BLaER1 (cell line): ENCODE data around the gene PPARA.
A peak's percentile ranks its signal among the peaks of the same experiment; 100 is the strongest.

Experiments
- H3K27ac ChIP-seq: shearing (Covaris generic); formaldehyde crosslinking; 2 replicates; pipeline ENCODE4 v1.8.1; 2022
- H3K27me3 ChIP-seq: shearing (Covaris generic); formaldehyde crosslinking; 2 replicates; pipeline ENCODE4 v1.8.1; 2022
- H3K36me3 ChIP-seq: shearing (Covaris generic); formaldehyde crosslinking; 2 replicates; pipeline ENCODE4 v1.8.1; 2022
- H3K4me1 ChIP-seq: shearing (Covaris generic); formaldehyde crosslinking; 2 replicates; pipeline ENCODE4 v1.8.1; 2022
- H3K4me2 ChIP-seq: shearing (Covaris generic); formaldehyde crosslinking; 2 replicates; pipeline ENCODE4 v1.8.1; 2022
- H3K4me3 ChIP-seq: shearing (Covaris generic); formaldehyde crosslinking; 2 replicates; pipeline ENCODE4 v1.8.1; 2022
- H3K9ac ChIP-seq: shearing (Covaris generic); formaldehyde crosslinking; 2 replicates; pipeline ENCODE4 v1.8.1; 2022
- H3K9me3 ChIP-seq: shearing (Covaris generic); formaldehyde crosslinking; 2 replicates; pipeline ENCODE4 v1.8.1; 2022
- H4K20me1 ChIP-seq: shearing (Covaris generic); formaldehyde crosslinking; 2 replicates; pipeline ENCODE4 v1.8.1; 2022
- Cebpa-rat ChIP-seq: shearing (Covaris generic); IDR thresholded peaks from 2 replicates; pipeline ENCODE4 v1.8.1; 2022

PPARA gene

GRCh38 chr22:46224898-46225290 is 74.6 kb downstream of the PPARA start:
- H3K4me2 ChIP-seq, result no peak overlapping the region
- H3K4me3 ChIP-seq, result no peak overlapping the region
- no peak overlapping the region for H3K9ac ChIP-seq
- H3K4me1 ChIP-seq, result peaks cover 16% of the 10 kb centered on the region
- no peak overlapping the region for H3K27ac ChIP-seq
- no peaks in the 10 kb centered on the region for H3K27me3 ChIP-seq
- peaks cover 60% of the 10 kb centered on the region for H3K36me3 ChIP-seq
- TF ChIP-seq Cebpa-rat, result no peak
- no peaks in the 10 kb centered on the region for H4K20me1 ChIP-seq
- no peaks in the 10 kb centered on the region for H3K9me3 ChIP-seq

- Histone ChIP-seq H3K9ac (no peak overlapping the region), H3K4me1 (peaks cover 9% of the 10 kb centered on the region)
- TF ChIP-seq Cebpa-rat, result no peak
These were observed 75.3 kb downstream of the PPARA start for GRCh38 chr22:46225631-46226030.

GRCh38 chr22:46226577-46226976 is 76.3 kb downstream of the PPARA start:
- no peak overlapping the region for H3K9ac ChIP-seq
- TF ChIP-seq Cebpa-rat, result no peak

More at GRCh38 chr22:46225631-46226030, 75.3 kb downstream of the PPARA start:
- H3K9me3 ChIP-seq, result no peaks in the 10 kb centered on the region
- no peaks in the 10 kb centered on the region for H3K27me3 ChIP-seq
- peaks cover 56% of the 10 kb centered on the region for H3K36me3 ChIP-seq
- no peak overlapping the region for H3K4me2 ChIP-seq
- no peaks in the 10 kb centered on the region for H4K20me1 ChIP-seq
- no peak overlapping the region for H3K27ac ChIP-seq
- H3K4me3 ChIP-seq, result no peak overlapping the region

GRCh38 chr22:46229701-46230100 is 79.4 kb downstream of the PPARA start:
- Histone ChIP-seq H3K4me2 (no peak overlapping the region), H4K20me1 (no peaks in the 10 kb centered on the region), H3K36me3 (peaks cover 44% of the 10 kb centered on the region), H3K27ac (no peak overlapping the region), H3K27me3 (no peaks in the 10 kb centered on the region), H3K9ac (no peak overlapping the region), H3K4me1 (peaks cover 17% of the 10 kb centered on the region), H3K9me3 (no peaks in the 10 kb centered on the region), H3K4me3 (no peak overlapping the region)
- no peak for TF ChIP-seq Cebpa-rat

More at GRCh38 chr22:46226577-46226976, 76.3 kb downstream of the PPARA start:
- H3K9me3 ChIP-seq, result no peaks in the 10 kb centered on the region
- H3K27me3 ChIP-seq, result no peaks in the 10 kb centered on the region
- no peaks in the 10 kb centered on the region for H3K4me1 ChIP-seq
- H4K20me1 ChIP-seq, result no peaks in the 10 kb centered on the region
- H3K4me3 ChIP-seq, result no peak overlapping the region
- H3K27ac ChIP-seq, result no peak overlapping the region
- H3K36me3 ChIP-seq, result peaks cover 51% of the 10 kb centered on the region
- H3K4me2 ChIP-seq, result no peak overlapping the region

GRCh38 chr22:46230262-46230901 is 80.1 kb downstream of the PPARA start:
- Histone ChIP-seq H4K20me1 (no peaks in the 10 kb centered on the region), H3K36me3 (peaks cover 44% of the 10 kb centered on the region), H3K27me3 (no peaks in the 10 kb centered on the region), H3K27ac (no peak overlapping the region), H3K9me3 (no peaks in the 10 kb centered on the region), H3K9ac (no peak overlapping the region), H3K4me3 (no peak overlapping the region), H3K4me2 (no peak overlapping the region), H3K4me1 (peaks cover 19% of the 10 kb centered on the region)
- no peak for TF ChIP-seq Cebpa-rat

- Histone ChIP-seq H3K9ac (no peak overlapping the region; the same call in 1 of the 2 replicates), H3K4me2 (peak overlapping the region; percentile 54), H3K4me1 (peaks cover 47% of the 10 kb centered on the region), H3K36me3 (peaks cover 50% of the 10 kb centered on the region), H3K27me3 (no peaks in the 10 kb centered on the region), H3K27ac (0 out of 2 replicates have a peak overlapping the region, but pooled peaks have one; percentile 52), H4K20me1 (no peaks in the 10 kb centered on the region), H3K4me3 (no peak overlapping the region), H3K9me3 (no peaks in the 10 kb centered on the region)
- TF ChIP-seq Cebpa-rat, result no peak
These were observed 82.9 kb downstream of the PPARA start for GRCh38 chr22:46233231-46233630.

- Histone ChIP-seq H3K9ac (no peak overlapping the region), H3K4me2 (no peak overlapping the region), H3K4me1 (peaks cover 63% of the 10 kb centered on the region), H3K36me3 (peaks cover 50% of the 10 kb centered on the region), H3K9me3 (no peaks in the 10 kb centered on the region), H4K20me1 (no peaks in the 10 kb centered on the region), H3K4me3 (no peak overlapping the region), H3K27ac (no peak overlapping the region), H3K27me3 (no peaks in the 10 kb centered on the region)
- TF ChIP-seq Cebpa-rat, result no peak
These were observed 84.6 kb downstream of the PPARA start for GRCh38 chr22:46234969-46235368.

- Histone ChIP-seq H3K36me3 (peaks cover 33% of the 10 kb centered on the region), H3K27me3 (no peaks in the 10 kb centered on the region), H3K9ac (peak overlapping the region; percentile 52; the same call in 1 of the 2 replicates), H3K4me2 (peak overlapping the region; percentile 98), H4K20me1 (no peaks in the 10 kb centered on the region), H3K9me3 (no peaks in the 10 kb centered on the region), H3K27ac (peak overlapping the region; percentile 84), H3K4me3 (no peak overlapping the region), H3K4me1 (peaks cover 89% of the 10 kb centered on the region)
- TF ChIP-seq Cebpa-rat, result no peak
These were observed 87.3 kb downstream of the PPARA start for GRCh38 chr22:46237453-46238124.

GRCh38 chr22:46238541-46238940 is 88.2 kb downstream of the PPARA start:
- H3K9ac ChIP-seq, result peak overlapping the region; percentile 69
- H3K27me3 ChIP-seq, result no peaks in the 10 kb centered on the region
- peak overlapping the region; percentile 84 for H3K27ac ChIP-seq
- no peak for TF ChIP-seq Cebpa-rat
- H3K4me3 ChIP-seq, result no peak overlapping the region
- H3K4me1 ChIP-seq, result peaks cover 92% of the 10 kb centered on the region
- no peaks in the 10 kb centered on the region for H4K20me1 ChIP-seq
- peaks cover 38% of the 10 kb centered on the region for H3K36me3 ChIP-seq
- peak overlapping the region; percentile 98 for H3K4me2 ChIP-seq
- H3K9me3 ChIP-seq, result no peaks in the 10 kb centered on the region
